Heart left ventricle (tissue), 16 donors: ENCODE results near the gene RRAS2. TPM values are rescaled to one million over a fixed set of nuclear protein-coding genes. Genes with fewer than 3 reads are reported as not detected.

Experiments
- ATAC-seq, 4 donors: fragments of 200-7000 bp; cut with Tn5 transposase; one replicate each; pipeline ENCODE4 v1.9.1; 2020 to 2022; ENCODE audit warnings: moderate library complexity in 4 of 4, mild to moderate bottlenecking in 3 of 4, moderate number of reproducible peaks in 1 of 4
- DNase-seq, 5 donors: peaks; one replicate each; pipeline ENCODE4 v3.0.0-alpha.2; 2020
- H3K27ac ChIP-seq, 12 donors: fragments of 200-600 bp; sonication (generic) in 4 of 12; one replicate each; pipeline versions ENCODE4 v1.5.0 to v1.8.0; 2016 to 2022; ENCODE audit warnings: mild to moderate bottlenecking in 2 of 12
- H3K27me3 ChIP-seq, 9 donors: fragments of 200-600 bp; sonication (generic) in 2 of 9; one replicate each; pipeline versions ENCODE4 v1.5.1 to v1.8.0; 2016 to 2022; ENCODE audit warnings: mild to moderate bottlenecking in 3 of 9
- H3K36me3 ChIP-seq, 9 donors: fragments of 200-600 bp; sonication (generic) in 2 of 9; one replicate each; pipeline versions ENCODE4 v1.5.0 to v1.8.0; 2018 to 2022; ENCODE audit warnings: mild to moderate bottlenecking in 2 of 9
- H3K4me1 ChIP-seq, 12 donors: fragments of 200-600 bp; sonication (generic) in 4 of 12; one replicate each; pipeline versions ENCODE4 v1.5.0 to v1.8.0; 2016 to 2022; ENCODE audit warnings: mild to moderate bottlenecking in 3 of 12
- H3K4me3 ChIP-seq, 12 donors: fragments of 200-600 bp; sonication (generic) in 4 of 12; one replicate each; pipeline versions ENCODE4 v1.5.0 to v1.8.0; 2017 to 2022; ENCODE audit warnings: mild to moderate bottlenecking in 9 of 12, moderate library complexity in 4 of 12
- H3K9me3 ChIP-seq, 12 donors: fragments of 200-600 bp; sonication (generic) in 4 of 12; one replicate each; pipeline versions ENCODE4 v1.5.0 to v1.8.0; 2016 to 2022; ENCODE audit warnings: mild to moderate bottlenecking in 1 of 12
- CTCF ChIP-seq, 12 donors: fragments of 200-600 bp; sonication (generic) in 4 of 12; IDR thresholded peaks; one replicate each; pipeline versions ENCODE4 v1.5.0 to v1.8.0; 2018 to 2022; ENCODE audit warnings: antibody characterized with exemption in 12 of 12, mild to moderate bottlenecking in 5 of 12
- POLR2A ChIP-seq, 2 donors: fragments of 450-650 bp; IDR thresholded peaks; one replicate each; pipeline ENCODE4 v1.6.1; 2017; ENCODE audit warnings: antibody characterized with exemption in 2 of 2, mild to moderate bottlenecking in 2 of 2, moderate library complexity in 2 of 2
- WGBS, 4 donors: extraction: QIAGEN DNeasy Blood & Tissue Kit in 2 of 4; methylation state at CpG; one replicate each; pipeline versions ENCODE4 v1.1.5 to v1.1.7; 2013 to 2018; 5-methylcytosine and 5-hydroxymethylcytosine counted together
- intact Hi-C, 10 donors: fragments of 100-400 bp; cut with DNase I; formaldehyde crosslinking; loops; one replicate each; pipeline versions ENCODE4 v1.11.1 to v1.14.2; 2022
- polyA plus RNA-seq, 2 donors: library from polyadenylated mRNA; stranded (reverse); fragments of 200-250 nt; gene quantifications; one replicate each; pipeline ENCODE4 v1.2.3, GENCODE V29; 2013
- total RNA-seq, 9 donors: library from RNA; depleted of rRNA in 2 of 9; stranded (reverse); fragments of >200 nt in 2 of 9; fragmentation: NEBNext Ultra II Directional in 3 of 9; extraction: Animal tissue kit (Norgen Biotek cat#: 25700) in 3 of 9; gene quantifications; one replicate each; pipeline versions ENCODE4 v1.1.0 to v1.2.4, GENCODE V29; 2016 to 2023
- donor health status: ischemic (EF 13 %, LVEDD 7.1; RV severe dilation, severe dysfunction).
- donor health status: healthy with polysubstance abuse.
- donor health status: DM: no; HTN: yes; CAD: no.
- donor health status: DM: no; HTN: no; CAD: no.
- donor health status: ischemic (EF 25% LVEDD 6.9; RV normal size, moderate dysfunction).
- donor health status: ischemic (EF 25% LVEDD 5.7; RV mildly dilated, moderate dysfunction).
- donor health status: healthy.
- donor health status: DM: yes; HTN: yes; CAD: no.
- donor health status: ischemic (EF 35%, LVEDD 5.7; RV mildly dilated, moderate dysfunction).
- donor health status: nonischemic (EF 11% LVEDD 7.7; RV severe dilation, severe dysfunction).
- donor health status: DM: yes; HTN: yes; CAD: no.
- donor health status: PGD.
- donor health status: ischemic (EF 29% LVEDD 5.4; RV normal size, mild dysfunction).
- donor health status: nonischemic (EF 23%, LVEDD 6.1; RV moderate dilation, normal function).

Gene RRAS2
- total and polyA plus RNA-seq, 11 donors = 25.1 to 111 (median 52.4) TPM

GRCh38 chr11:14230407-14230806, 128.6 kb downstream of the RRAS2 start:
- intact Hi-C loops = no loop called here
- no peak overlapping the region for H3K4me3 ChIP-seq
- peaks cover 0 to 3% (median 0%) of the 10 kb centered on the region in 12 donors for H3K4me1 ChIP-seq
- no peaks in the 10 kb centered on the region for H3K36me3 ChIP-seq
- DNase-seq (no peak), ATAC-seq (no peak)
- no peak for TF ChIP-seq POLR2A (IDR thresholded peaks at IDR 0.05)
- TF ChIP-seq CTCF (IDR thresholded peaks at IDR 0.05) = no peak
- peaks cover 0 to 14% (median 0%) of the 10 kb centered on the region in 12 donors for H3K9me3 ChIP-seq
- peaks cover 0 to 28% (median 0%) of the 10 kb centered on the region in 9 donors for H3K27me3 ChIP-seq
- H3K27ac ChIP-seq = no peak overlapping the region
- WGBS, 4 donors = 70 to 77% (median 76%) methylated on average over 6 of the region's 6 CpGs

GRCh38 chr11:14229472-14229871, 129.5 kb downstream of the RRAS2 start:
- WGBS, 4 donors = 72 to 77% (median 73%) methylated on average over 11 of the region's 11 CpGs
- H3K4me1 ChIP-seq = peaks cover 0 to 3% (median 0%) of the 10 kb centered on the region in 12 donors
- DNase-seq (no peak), ATAC-seq (no peak)
- H3K27me3 ChIP-seq = peaks cover 0 to 28% (median 0%) of the 10 kb centered on the region in 9 donors
- H3K9me3 ChIP-seq = peaks cover 0 to 14% (median 0%) of the 10 kb centered on the region in 12 donors
- H3K36me3 ChIP-seq = no peaks in the 10 kb centered on the region
- H3K4me3 ChIP-seq = no peak overlapping the region
- no peak overlapping the region for H3K27ac ChIP-seq
- no peak for TF ChIP-seq POLR2A (IDR thresholded peaks at IDR 0.05)
- no peak for TF ChIP-seq CTCF (IDR thresholded peaks at IDR 0.05)
- intact Hi-C loops = no loop called here

GRCh38 chr11:14228356-14228755, 130.6 kb downstream of the RRAS2 start:
- WGBS, 4 donors = 72 to 91% (median 75%) methylated on average over 2 of the region's 2 CpGs
- H3K27ac ChIP-seq = no peak overlapping the region
- TF ChIP-seq CTCF (IDR thresholded peaks at IDR 0.05) = no peak
- TF ChIP-seq POLR2A (IDR thresholded peaks at IDR 0.05) = no peak
- no peak for ATAC-seq
- peaks cover 0 to 27% (median 0%) of the 10 kb centered on the region in 9 donors for H3K27me3 ChIP-seq
- no peak overlapping the region for H3K4me3 ChIP-seq
- intact Hi-C loops = no loop called here
- no peaks in the 10 kb centered on the region for H3K4me1 ChIP-seq
- no peaks in the 10 kb centered on the region for H3K36me3 ChIP-seq
- DNase-seq = no peak
- peaks cover 0 to 14% (median 0%) of the 10 kb centered on the region in 12 donors for H3K9me3 ChIP-seq

Other genes with a start within 250 kb of the RRAS2 start
- gene COPB1, start 140.6 kb upstream of the RRAS2 start, total RNA-seq = 10 to 100 TPM; 41.7 to 69.7 (median 51.3) TPM
- gene COPB1, start 140.6 kb upstream of the RRAS2 start, polyA plus RNA-seq = 10 to 100 TPM; 23.4 to 72.1 TPM
- gene PSMA1, start 161.2 kb upstream of the RRAS2 start, total RNA-seq = 100 to 1,000 TPM in 8 of 9 donors, 10 to 100 TPM in 1; 95.5 to 136 (median 129) TPM
- 100 to 1,000 TPM; 149 to 152 TPM for gene PSMA1, start 161.2 kb upstream of the RRAS2 start, polyA plus RNA-seq